A673 (cell line): ENCODE results near the gene BEST1. TPM values are rescaled to one million over a fixed set of nuclear protein-coding genes. Genes with fewer than 3 reads are reported as not detected.
"Not testable (repeated sequence)": the region's sequence is repeated elsewhere in the genome, so short reads cannot be mapped to it uniquely, and the experiment has no call there.

Source experiments
- BruUV-seq: library from RNA; stranded (reverse); fragments of 400-500 nt; replicated peaks from 2 replicates; lab custom pipeline; 2021; lab: Mats Ljungman, UMichigan
- CTCF ChIA-PET: fragments of 300-600 bp; sonication (Branson Sonifier 250); formaldehyde crosslinking; loops from one replicate; lab custom pipeline; 2022; ENCODE audit warnings: antibody characterized with exemption; lab: Charles Lee
- POLR2A ChIA-PET: fragments of 300-600 bp; sonication (Branson Sonifier 250); formaldehyde crosslinking; loops from one replicate; lab custom pipeline; 2022; ENCODE audit warnings: antibody characterized with exemption; ENCODE audit not compliant: low non-redundant PET; lab: Charles Lee
- DNase-seq: peaks from one replicate; pipeline ENCODE4 v3.0.0-alpha.2; 2015; ENCODE audit warnings: low spot score
- H3K27ac ChIP-seq: fragments of 200-600 bp; sonication (generic); 2 replicates; pipeline ENCODE4 v1.5.1; 2016; ENCODE audit warnings: mixed run types, low read depth, mild to moderate bottlenecking, mixed read lengths, antibody characterized with exemption, low read length; ENCODE audit not compliant: poor library complexity, severe bottlenecking
- H3K27me3 ChIP-seq: fragments of 200-600 bp; sonication (generic); replicated peaks from 2 replicates; pipeline ENCODE4 v1.6.1; 2017; ENCODE audit warnings: mixed run types, low read depth, mild to moderate bottlenecking, mixed read lengths, antibody characterized with exemption, low read length; ENCODE audit not compliant: insufficient read depth, poor library complexity
- H3K36me3 ChIP-seq: fragments of 200-600 bp; sonication (generic); 2 replicates; pipeline ENCODE4 v1.6.1; 2016; ENCODE audit warnings: mixed run types, mild to moderate bottlenecking, mixed read lengths, antibody characterized with exemption, low read length; ENCODE audit not compliant: insufficient read depth, poor library complexity, severe bottlenecking
- H3K4me1 ChIP-seq: fragments of 200-600 bp; sonication (generic); 2 replicates; pipeline ENCODE4 v1.6.1; 2017; ENCODE audit warnings: mixed run types, mild to moderate bottlenecking, mixed read lengths, antibody characterized with exemption, low read length; ENCODE audit not compliant: insufficient read depth, poor library complexity, severe bottlenecking
- H3K4me3 ChIP-seq: fragments of 200-600 bp; sonication (generic); 2 replicates; pipeline ENCODE4 v1.5.1; 2016; ENCODE audit warnings: low read depth, mixed run types, mild to moderate bottlenecking, mixed read lengths, low read length; ENCODE audit not compliant: poor library complexity, severe bottlenecking
- H3K9me3 ChIP-seq: fragments of 200-600 bp; sonication (generic); 2 replicates; pipeline ENCODE4 v1.6.1; 2016; ENCODE audit warnings: mixed run types, low read depth, mild to moderate bottlenecking, mixed read lengths, antibody characterized with exemption, low read length; ENCODE audit not compliant: poor library complexity, severe bottlenecking
- CTCF ChIP-seq: fragments of 300-800, 200-600 bp; sonication (generic); conservative IDR thresholded peaks from 2 replicates; pipeline ENCODE4 v1.5.1; 2017; ENCODE audit warnings: low read depth, mild to moderate bottlenecking, antibody characterized with exemption, low read length, moderate library complexity, mixed read lengths
- EZH2 ChIP-seq: fragments of 200-600 bp; sonication (generic); IDR thresholded peaks from 2 replicates; pipeline ENCODE4 v1.6.1; 2017; ENCODE audit warnings: borderline replicate concordance, low read depth, mild to moderate bottlenecking, mixed read lengths, antibody characterized with exemption, low read length; ENCODE audit not compliant: poor library complexity, severe bottlenecking
- intact Hi-C: fragments of 100-400 bp; cut with micrococcal nuclease; formaldehyde crosslinking; loops from one replicate; pipeline ENCODE4 v1.10.0; 2022; ENCODE audit not compliant: unreplicated experiment
- total RNA-seq: library from RNA; stranded (reverse); gene quantifications from 2 replicates; pipeline ENCODE4 v1.2.3, GENCODE V29; 2021

BEST1 gene
- total RNA-seq, 1 experiment from 2014 or later: 5.3 TPM

DNA sequence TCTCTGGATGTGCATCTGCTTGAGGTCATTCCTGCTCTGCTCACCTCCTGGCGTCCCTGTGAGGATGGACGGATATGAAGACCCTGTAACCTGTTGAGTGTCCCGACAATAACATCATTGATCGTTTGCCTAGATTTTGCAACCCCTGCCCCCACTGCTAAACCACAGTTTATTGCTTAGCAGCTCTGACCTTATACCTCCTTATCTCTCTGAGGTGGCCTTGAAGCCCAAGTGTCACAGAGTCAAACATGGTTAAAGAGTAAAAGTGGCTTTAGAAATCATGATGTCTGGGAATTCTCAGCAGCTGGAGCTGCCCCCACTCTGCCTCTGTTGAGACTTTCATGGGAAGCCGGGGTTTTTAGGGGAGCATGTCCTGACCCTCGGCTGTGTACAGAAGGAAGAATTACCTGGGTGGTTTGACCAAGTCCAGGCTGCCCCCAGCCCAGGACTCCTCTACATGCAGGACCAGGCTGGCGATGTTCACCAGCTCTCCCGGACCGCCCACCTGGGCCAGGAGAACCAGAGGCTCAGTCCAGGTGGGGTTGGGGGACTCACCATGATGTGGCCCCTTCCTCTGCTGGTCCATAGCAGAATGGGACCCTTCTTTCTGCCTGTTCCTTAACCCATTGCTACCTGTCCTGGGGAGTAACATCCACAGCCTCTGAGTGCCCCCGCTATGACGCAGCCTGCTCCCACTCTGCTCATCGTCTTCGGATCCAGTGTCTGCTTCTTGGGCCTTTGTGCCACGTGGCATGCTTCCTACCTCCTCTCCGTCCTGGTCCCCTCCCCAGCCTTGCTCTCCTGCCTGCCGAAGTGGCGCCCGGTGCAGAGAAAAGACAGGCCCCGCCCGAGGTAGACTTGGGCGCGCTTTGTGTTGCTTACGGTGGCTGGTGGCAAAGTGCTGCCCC lies 50.6 kb downstream of the BEST1 start:
- DNase-seq: no peak
- Histone ChIP-seq H3K27me3 (no peaks in the 10 kb centered on the region), H3K4me3 (no peak overlapping the region), H3K36me3 (no peaks in the 10 kb centered on the region), H3K9me3 (no peaks in the 10 kb centered on the region), H3K4me1 (no peaks in the 10 kb centered on the region), H3K27ac (no peak overlapping the region)
- ChIA-PET POLR2A (no interaction called here), CTCF (no interaction called here)
- BruUV-seq: no TSS peak
- TF ChIP-seq CTCF (no peak), EZH2 (no peak)
- intact Hi-C loops: no loop called here

DNA sequence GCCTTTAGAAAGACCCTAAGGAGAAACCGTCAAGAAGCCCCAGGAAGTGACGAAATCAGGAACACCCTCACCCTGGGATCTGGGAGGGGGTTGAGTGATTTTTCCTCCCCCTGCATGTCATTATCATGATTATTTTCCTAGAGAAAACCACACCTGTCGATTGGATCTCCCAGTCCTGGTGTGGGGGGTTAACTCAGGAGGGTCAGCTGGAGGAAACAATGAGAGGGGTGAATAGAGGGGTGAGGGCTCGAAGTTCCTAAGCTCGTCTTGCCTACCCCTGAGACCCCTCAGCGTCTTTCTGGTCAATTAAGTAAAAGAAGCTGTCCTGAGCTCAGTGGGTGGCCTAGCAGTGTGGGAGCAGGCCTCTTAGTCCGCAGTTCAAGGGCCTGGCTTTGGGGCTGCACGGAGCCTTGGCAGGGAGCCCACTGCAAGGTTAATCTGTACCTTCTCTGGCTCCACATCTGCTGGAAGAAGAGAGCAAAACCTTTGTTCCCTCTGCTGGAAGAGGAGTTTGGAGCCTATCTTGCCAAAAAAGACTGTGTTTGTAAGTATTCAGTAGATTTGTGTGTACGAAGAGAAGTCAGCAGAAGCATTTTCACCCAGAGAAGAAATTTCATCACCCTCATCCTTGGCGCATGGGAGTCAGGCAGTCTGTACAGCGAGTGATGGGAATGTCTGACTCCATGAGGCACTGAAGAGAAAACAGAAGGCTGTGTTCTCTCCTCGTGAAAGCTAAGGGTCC lies 51.5 kb downstream of the BEST1 start:
- ChIA-PET POLR2A (no interaction called here), CTCF (no interaction called here)
- no peak for DNase-seq
- TF ChIP-seq EZH2 (no peak), CTCF (no peak)
- Histone ChIP-seq H3K4me1 (no peaks in the 10 kb centered on the region), H3K36me3 (no peaks in the 10 kb centered on the region), H3K27ac (no peak overlapping the region), H3K4me3 (no peak overlapping the region), H3K27me3 (no peaks in the 10 kb centered on the region), H3K9me3 (no peaks in the 10 kb centered on the region)
- no TSS peak for BruUV-seq
- intact Hi-C loops: no loop called here

DNA sequence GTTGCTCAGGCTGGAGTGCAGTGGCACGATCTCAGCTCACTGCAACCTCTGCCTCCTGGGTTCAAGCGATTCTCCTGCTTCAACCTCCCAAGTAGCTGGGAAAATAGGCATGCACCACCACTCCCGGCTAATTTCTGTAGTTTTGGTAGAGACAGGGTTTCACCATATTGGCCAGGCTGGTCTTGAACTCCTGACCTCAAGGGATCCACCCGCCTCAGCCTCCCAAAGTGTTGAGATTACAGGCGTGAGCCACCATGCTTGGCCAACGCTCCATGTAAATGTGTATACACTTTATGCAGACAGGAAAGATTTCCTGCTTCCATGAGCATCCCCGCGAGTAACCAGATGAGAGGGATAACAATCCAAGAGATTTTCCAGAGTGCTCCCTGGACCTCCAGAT lies 52.1 kb downstream of the BEST1 start:
- intact Hi-C loops, H3K9me3 ChIP-seq, H3K4me1 ChIP-seq, H3K36me3 ChIP-seq, H3K4me3 ChIP-seq, POLR2A ChIA-PET, H3K27me3 ChIP-seq, BruUV-seq, DNase-seq, CTCF ChIA-PET, H3K27ac ChIP-seq: not testable (repeated sequence)
